ENCODE measurements around the gene SCYGR5. TPM values are rescaled to one million over a fixed set of nuclear protein-coding genes. Genes with fewer than 3 reads are reported as not detected.

Gene SCYGR5
- total and polyA plus RNA-seq, 2 donors (not counting 1 experiment from before 2014, with no cell fraction given): not detected

- no peak overlapping the region for H3K4me3 ChIP-seq (replicated peaks in 1 of 4; ENCODE audit: control extremely low read depth in 1 of 4, insufficient read depth in 1 of 4, low read depth in 3 of 4, low read length in 4 of 4)
- no peaks in the 10 kb centered on the region for H3K4me1 ChIP-seq (ENCODE audit: control insufficient read depth, extremely low read depth, insufficient read depth, low read length)
- H3K9ac ChIP-seq (ENCODE audit: insufficient read depth, low read length): no peak overlapping the region
- H2AFZ ChIP-seq (ENCODE audit: low read length): no peak overlapping the region
- H3K36me3 ChIP-seq (ENCODE audit: control insufficient read depth, insufficient read depth, low read length): no peaks in the 10 kb centered on the region
- no peak for TF ChIP-seq EZH2 (IDR thresholded peaks at IDR 0.05; ENCODE audit: low read length, missing control alignments)
- TF ChIP-seq CTCF (conservative IDR thresholded peaks at IDR 0.05 in 1 of 2, IDR thresholded peaks at IDR 0.05 in 1 of 2; ENCODE audit: low read depth in 1 of 2, low read length in 2 of 2): no peak
- DNase-seq (ENCODE audit: low read depth in 2 of 2): no peak
- H3K79me2 ChIP-seq (ENCODE audit: control insufficient read depth, insufficient read depth, low read length): no peaks in the 10 kb centered on the region
- no peaks in the 10 kb centered on the region for H3K9me3 ChIP-seq (ENCODE audit: control insufficient read depth, insufficient read depth, low read depth, low read length)
- no peak overlapping the region for H3K27ac ChIP-seq (ENCODE audit: insufficient read depth, low read length)
- H3K27me3 ChIP-seq (ENCODE audit: control insufficient read depth, insufficient read depth, low read length): no peaks in the 10 kb centered on the region
- no peaks in the 10 kb centered on the region for H4K20me1 ChIP-seq (ENCODE audit: control insufficient read depth, extremely low read depth, insufficient read depth, low read length)
- no peak overlapping the region for H3K4me2 ChIP-seq (ENCODE audit: extremely low read depth, insufficient read depth, low read length)
These were observed 49.9 kb downstream of the SCYGR5 start for GRCh38 chr2:227716501-227716900.

Other genes with a start within 250 kb of the SCYGR5 start
- gene AGFG1, start 194.6 kb upstream of the SCYGR5 start, total RNA-seq: 31.1 and 40.0 TPM in 2 replicates
- 113 and 128 TPM in 2 replicates for gene AGFG1, start 194.6 kb upstream of the SCYGR5 start, polyA plus RNA-seq
- gene SCYGR2, start 67.9 kb upstream of the SCYGR5 start, total RNA-seq: not detected in 2 replicates
- not detected in 2 replicates for gene SCYGR2, start 67.9 kb upstream of the SCYGR5 start, polyA plus RNA-seq
- gene SCYGR3, start 52.0 kb upstream of the SCYGR5 start, total RNA-seq: not detected in 2 replicates
- gene SCYGR3, start 52.0 kb upstream of the SCYGR5 start, polyA plus RNA-seq: not detected in 2 replicates
- gene SCYGR4, start 49.3 kb upstream of the SCYGR5 start, total RNA-seq: not detected in 2 replicates
- not detected in 2 replicates for gene SCYGR4, start 49.3 kb upstream of the SCYGR5 start, polyA plus RNA-seq
- 0.17 and 1.0 TPM in 2 replicates for gene SLC19A3, start 51.2 kb downstream of the SCYGR5 start, total RNA-seq
- 0.11 and 0.16 TPM in 2 replicates for gene SLC19A3, start 51.2 kb downstream of the SCYGR5 start, polyA plus RNA-seq
- not detected in 2 replicates for gene SCYGR6, start 58.0 kb downstream of the SCYGR5 start, total RNA-seq
- not detected in 2 replicates for gene SCYGR6, start 58.0 kb downstream of the SCYGR5 start, polyA plus RNA-seq
- gene SCYGR7, start 61.5 kb downstream of the SCYGR5 start, total RNA-seq: not detected in 2 replicates
- gene SCYGR7, start 61.5 kb downstream of the SCYGR5 start, polyA plus RNA-seq: not detected in 2 replicates
- gene SCYGR8, start 79.1 kb downstream of the SCYGR5 start, total RNA-seq: not detected in 2 replicates
- gene SCYGR8, start 79.1 kb downstream of the SCYGR5 start, polyA plus RNA-seq: not detected in 2 replicates
- gene CCL20, start 147.0 kb downstream of the SCYGR5 start, total RNA-seq: not detected in 2 replicates
- 0.23 TPM in 1 of 2 replicates, not detected in the other for gene CCL20, start 147.0 kb downstream of the SCYGR5 start, polyA plus RNA-seq
- not detected in 2 replicates for gene DAW1, start 204.8 kb downstream of the SCYGR5 start, total RNA-seq
- gene DAW1, start 204.8 kb downstream of the SCYGR5 start, polyA plus RNA-seq: 0.11 and 0.12 TPM in 2 replicates

Measured in fibroblast of lung (primary cell).